8988T (cell line): ENCODE measurements around the gene MAN1C1.
"Not testable (repeated sequence)": the region's sequence is repeated elsewhere in the genome, so short reads cannot be mapped to it uniquely, and the experiment has no call there.

Source experiments
- DNase-seq: peaks from one replicate; pipeline ENCODE4 v3.0.0; 2011

MAN1C1 gene

GRCh38 chr1:25683731-25684130, 67.1 kb downstream of the MAN1C1 start:
- DNase-seq, result no peak

GRCh38 chr1:25684216-25684965, 67.8 kb downstream of the MAN1C1 start:
- no peak for DNase-seq

- no peak for DNase-seq
Measured at GRCh38 chr1:25685211-25685750, 68.7 kb downstream of the MAN1C1 start.

GRCh38 chr1:25685938-25686665, 69.5 kb downstream of the MAN1C1 start:
- DNase-seq, result no peak

GRCh38 chr1:25687221-25688017, 70.8 kb downstream of the MAN1C1 start:
- no peak for DNase-seq

GRCh38 chr1:25688390-25689119, 72.0 kb downstream of the MAN1C1 start:
- no peak for DNase-seq

GRCh38 chr1:25689686-25690381, 73.2 kb downstream of the MAN1C1 start:
- DNase-seq, result no peak

- no peak for DNase-seq
Measured at GRCh38 chr1:25690396-25690956, 73.9 kb downstream of the MAN1C1 start.

GRCh38 chr1:25691211-25691610, 74.6 kb downstream of the MAN1C1 start:
- DNase-seq, result no peak

- no peak for DNase-seq
Measured at GRCh38 chr1:25692560-25692959, 76.0 kb downstream of the MAN1C1 start.

- no peak for DNase-seq
Measured at GRCh38 chr1:25694167-25695007, 77.8 kb downstream of the MAN1C1 start.

GRCh38 chr1:25695090-25695770, 78.6 kb downstream of the MAN1C1 start:
- no peak for DNase-seq

- DNase-seq, result no peak
Measured at GRCh38 chr1:25695771-25696311, 79.2 kb downstream of the MAN1C1 start.

- DNase-seq, result not testable (repeated sequence)
Measured at GRCh38 chr1:25696643-25697042, 80.1 kb downstream of the MAN1C1 start.

GRCh38 chr1:25697435-25698217, 81.0 kb downstream of the MAN1C1 start:
- no peak for DNase-seq

GRCh38 chr1:25698252-25698651, 81.7 kb downstream of the MAN1C1 start:
- no peak for DNase-seq

- not testable (repeated sequence) for DNase-seq
Measured at GRCh38 chr1:25699059-25699458, 82.5 kb downstream of the MAN1C1 start.

GRCh38 chr1:25699500-25700143, 83.0 kb downstream of the MAN1C1 start:
- DNase-seq, result no peak
